ENCODE data around the gene BPIFB2. TPM values are rescaled to one million over a fixed set of nuclear protein-coding genes. Genes with fewer than 3 reads are reported as not detected.
"Not testable (repeated sequence)": the region's sequence is repeated elsewhere in the genome, so short reads cannot be mapped to it uniquely, and the experiment has no call there.

BPIFB2 gene
- not detected for polyA plus RNA-seq (ENCODE audit: insufficient read length in 4 of 4)

- DNase-seq (ENCODE audit: low read depth in 4 of 4, low spot score in 3 of 4): no peak
These were observed at the start of gene BPIFB2 for GRCh38 chr20:33007376-33008335. TSS of gene BPIFB2 (plus strand) at chr20:33007704. CDS start at chr20:33008575, 871 bp downstream.

DNA sequence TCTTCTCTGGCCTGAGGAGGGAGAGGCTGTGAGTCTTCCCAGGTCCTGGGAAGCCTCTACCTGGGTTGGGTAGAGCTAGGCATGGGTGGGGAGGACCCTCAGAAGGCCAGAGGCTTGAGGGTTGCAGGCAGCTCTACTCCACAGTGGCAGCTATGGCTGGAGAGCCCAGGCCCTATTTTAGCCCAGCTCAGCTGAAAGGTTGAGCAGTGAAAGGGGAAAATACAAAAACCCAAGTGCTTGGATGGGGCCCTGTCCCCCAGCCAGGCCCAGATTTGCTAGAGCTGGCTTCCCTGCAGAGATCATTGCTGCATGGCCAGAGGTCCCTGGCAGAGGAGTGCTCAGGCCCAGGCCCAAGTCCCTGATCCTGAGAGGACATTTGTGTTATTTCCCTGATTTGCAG, 48.9 kb upstream of the BPIFB2 start:
- DNase-seq (ENCODE audit: low read depth in 4 of 4, low spot score in 3 of 4): no peak

- no peak for DNase-seq (ENCODE audit: low read depth in 4 of 4, low spot score in 3 of 4)
These were observed 47.9 kb upstream of the BPIFB2 start for GRCh38 chr20:32959351-32960221.

DNA sequence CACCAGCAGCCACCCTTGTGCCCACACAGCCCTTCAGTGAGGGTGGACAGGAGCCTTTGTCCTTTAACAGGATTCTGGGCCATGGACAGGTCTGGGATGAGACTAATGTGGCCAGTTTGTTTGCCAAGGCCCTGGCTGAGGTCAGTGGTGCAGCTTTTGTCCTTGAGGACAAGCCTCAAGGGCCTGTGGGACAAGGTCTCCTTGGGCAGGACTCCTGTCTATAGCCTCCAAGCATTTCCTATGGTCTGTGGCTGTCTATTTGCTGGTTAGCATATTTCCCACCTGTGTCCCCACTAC, 47.3 kb upstream of the BPIFB2 start:
- no peak for DNase-seq (ENCODE audit: low read depth in 4 of 4, low spot score in 3 of 4)

DNA sequence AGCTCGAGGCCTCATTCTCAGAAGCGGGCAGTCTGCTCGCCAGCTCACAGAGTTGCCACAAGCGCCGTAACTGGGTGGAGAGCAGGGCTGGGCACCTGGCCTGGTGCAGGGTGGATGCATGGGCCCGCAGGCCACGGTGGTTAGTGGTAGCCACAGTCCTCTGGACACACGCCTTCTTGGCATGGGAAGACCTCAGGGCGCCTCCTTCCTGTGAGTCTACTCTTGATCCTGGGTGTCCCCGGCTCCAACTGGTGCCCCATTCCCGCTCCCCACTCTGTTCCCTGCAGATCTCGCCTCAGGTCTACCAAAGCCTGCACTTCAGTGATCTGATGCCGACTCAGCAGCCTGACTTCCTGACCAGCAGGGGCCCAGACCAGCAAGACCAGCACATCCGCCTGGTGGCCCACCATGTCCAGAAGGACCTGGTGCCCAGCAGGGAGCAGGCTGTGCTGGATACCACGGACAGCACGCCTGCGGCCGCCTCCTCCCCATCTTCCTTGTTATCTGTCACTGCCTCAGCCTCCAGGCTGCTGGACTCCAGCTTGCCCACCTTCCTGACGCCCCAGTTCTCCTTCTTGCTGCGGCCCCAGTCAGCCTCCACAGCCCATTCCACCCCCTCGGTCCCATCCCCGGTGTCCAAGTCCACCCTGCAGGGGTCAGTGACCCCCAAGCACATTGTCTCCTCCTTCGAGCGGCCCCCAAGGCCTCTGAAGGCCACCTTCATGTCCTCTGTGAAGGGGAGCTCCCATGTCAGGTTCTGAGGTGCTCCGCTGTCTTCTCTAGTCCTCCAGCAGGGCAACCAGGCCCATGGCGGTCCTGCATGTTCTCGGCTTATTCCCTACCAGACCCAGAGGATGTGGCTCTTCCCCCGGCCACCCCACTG, 46.4 kb upstream of the BPIFB2 start:
- no peak for DNase-seq (ENCODE audit: low read depth in 4 of 4, low spot score in 3 of 4)

DNA sequence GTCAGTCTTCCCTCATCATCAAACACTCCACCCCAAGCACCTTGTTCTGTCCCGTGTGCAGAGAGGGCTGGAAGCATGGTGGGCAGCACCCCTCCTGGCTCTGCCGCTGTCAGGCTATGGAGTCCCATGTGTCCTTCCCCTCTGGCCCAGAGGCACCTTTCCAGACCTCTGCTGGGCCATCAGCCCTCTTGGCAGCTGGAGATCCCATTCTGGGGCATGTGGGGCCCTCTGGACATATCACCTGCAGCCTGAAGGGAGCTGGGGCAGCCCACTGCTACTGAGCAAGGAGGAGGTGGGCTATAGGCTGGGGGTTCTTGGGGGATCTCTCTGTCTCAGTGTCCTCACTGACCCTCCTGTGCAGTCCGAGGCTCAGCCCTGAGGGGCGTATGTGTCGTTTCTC, 45.5 kb upstream of the BPIFB2 start:
- no peak for DNase-seq (ENCODE audit: low read depth in 4 of 4, low spot score in 3 of 4)

DNA sequence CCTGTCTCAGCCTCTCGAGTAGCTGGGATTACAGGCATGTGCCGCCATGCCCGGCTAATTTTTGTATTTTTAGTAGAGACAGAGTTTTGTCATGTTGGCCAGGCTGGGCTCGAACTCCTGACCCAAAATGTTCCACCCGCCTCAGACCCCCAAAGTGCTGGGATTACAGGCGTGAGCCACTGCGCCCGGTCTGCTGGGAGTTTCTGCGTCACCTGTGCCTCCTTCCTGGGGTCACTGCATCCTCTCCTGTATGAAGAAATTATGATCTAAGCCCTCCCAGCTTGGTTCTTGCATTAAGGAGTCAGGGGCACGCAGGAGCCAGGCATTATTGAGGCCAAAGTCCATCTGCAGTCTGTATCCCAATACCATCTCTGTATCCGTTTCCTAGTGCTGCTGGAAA, 44.9 kb upstream of the BPIFB2 start:
- not testable (repeated sequence) for DNase-seq (ENCODE audit: low read depth in 4 of 4, low spot score in 3 of 4)

DNA sequence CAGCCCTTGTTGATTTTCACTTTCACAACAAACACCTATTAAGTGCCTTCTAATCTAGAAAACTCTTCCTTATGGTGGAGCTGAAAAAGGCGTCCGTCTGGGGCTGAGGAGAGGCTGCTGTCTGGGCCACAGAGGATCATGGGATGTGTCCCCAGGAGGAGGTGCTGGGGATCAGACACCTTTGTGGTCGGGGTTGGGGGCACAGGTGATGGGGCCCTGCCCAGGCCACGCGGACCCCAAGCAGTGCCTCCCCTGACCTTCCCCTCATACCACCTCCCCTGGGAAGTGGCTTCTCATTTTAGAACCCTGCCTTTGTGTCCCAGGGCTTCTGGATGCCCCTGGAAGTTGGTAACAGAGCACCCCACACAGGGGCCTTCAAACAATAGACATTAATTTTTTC, 44.3 kb upstream of the BPIFB2 start:
- DNase-seq (ENCODE audit: low read depth in 4 of 4, low spot score in 3 of 4): no peak

DNA sequence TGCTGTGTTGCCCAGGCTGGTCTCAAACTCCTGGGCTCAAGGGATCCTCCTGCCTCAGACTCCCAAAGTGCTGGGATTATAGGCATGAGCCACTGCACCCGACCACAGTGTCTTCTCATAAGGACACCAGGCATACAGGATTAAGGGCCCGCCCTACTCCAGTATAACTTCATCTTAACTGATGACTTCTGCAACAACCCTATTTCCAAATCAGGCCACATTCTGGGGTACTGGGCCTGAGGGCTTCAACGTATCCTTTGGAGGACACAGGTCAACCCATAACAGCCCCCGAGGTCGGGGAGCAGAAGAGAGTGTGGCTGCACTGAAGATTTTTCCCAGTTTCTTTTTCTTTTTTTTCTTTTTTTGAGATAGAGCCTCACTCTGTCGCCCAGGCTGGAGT, 42.9 kb upstream of the BPIFB2 start:
- DNase-seq (ENCODE audit: low read depth in 4 of 4, low spot score in 3 of 4): no peak

- DNase-seq (ENCODE audit: low read depth in 4 of 4, low spot score in 3 of 4): no peak
These were observed 42.4 kb upstream of the BPIFB2 start for GRCh38 chr20:32965115-32965514.

GRCh38 chr20:32965581-32966373, 41.7 kb upstream of the BPIFB2 start:
- no peak for DNase-seq (ENCODE audit: low read depth in 4 of 4, low spot score in 3 of 4)

- no peak for DNase-seq (ENCODE audit: low read depth in 4 of 4, low spot score in 3 of 4)
These were observed 41.1 kb upstream of the BPIFB2 start for GRCh38 chr20:32966382-32966781.

DNA sequence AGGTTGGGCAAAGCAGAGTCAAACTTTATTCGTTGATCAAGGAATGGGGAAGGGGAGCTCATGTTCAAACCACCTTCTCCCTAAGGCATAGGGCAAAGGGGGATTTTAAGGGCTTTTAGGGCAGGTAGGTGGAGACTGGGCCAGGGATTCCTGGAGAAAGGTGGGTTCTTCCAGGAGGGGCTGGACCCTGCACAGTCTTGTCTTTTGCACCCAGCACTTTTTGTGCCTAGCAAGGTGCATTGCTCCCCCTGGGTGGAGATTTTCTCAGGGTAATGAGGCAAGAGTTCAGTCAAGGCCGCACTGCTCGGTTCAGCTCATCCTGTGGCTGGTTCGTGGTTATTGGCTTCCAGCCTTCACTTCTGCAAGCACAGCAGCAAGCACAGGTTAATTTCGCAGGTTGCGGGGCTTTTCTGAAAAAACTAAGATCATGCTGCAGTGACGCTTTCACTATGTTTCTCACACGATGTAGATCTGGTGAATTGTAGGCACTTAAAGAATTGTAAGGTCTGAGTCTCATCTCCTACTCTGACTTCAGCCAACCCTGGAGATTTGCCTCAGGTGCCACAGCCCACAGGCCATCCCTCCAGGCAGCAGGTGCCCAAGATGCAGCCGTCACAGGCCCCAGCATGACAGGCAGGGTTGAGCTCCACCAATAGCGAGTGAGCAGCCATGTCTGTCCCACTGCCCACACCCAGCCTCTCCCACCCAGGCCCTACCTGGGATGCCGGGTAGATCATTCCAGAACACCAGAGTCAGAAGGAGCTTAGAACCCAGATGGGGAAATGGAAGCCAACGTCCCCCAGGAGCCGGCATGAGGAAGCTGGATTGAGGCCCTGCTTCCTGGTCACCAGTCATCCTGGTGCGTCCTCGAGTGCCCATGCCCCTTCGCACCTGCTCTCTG, 40.4 kb upstream of the BPIFB2 start:
- no peak for DNase-seq (ENCODE audit: low read depth in 4 of 4, low spot score in 3 of 4)

- no peak for DNase-seq (ENCODE audit: low read depth in 4 of 4, low spot score in 3 of 4)
These were observed 39.5 kb upstream of the BPIFB2 start for GRCh38 chr20:32967961-32968457.

- DNase-seq (ENCODE audit: low read depth in 4 of 4, low spot score in 3 of 4): no peak
These were observed 38.8 kb upstream of the BPIFB2 start for GRCh38 chr20:32968478-32969241.

GRCh38 chr20:32969356-32970114, 38.0 kb upstream of the BPIFB2 start:
- no peak for DNase-seq (ENCODE audit: low read depth in 4 of 4, low spot score in 3 of 4)

Data from right renal pelvis (tissue), 4 donors.